K562 (cell line): ENCODE measurements around the gene TMEM120B. TPM values are rescaled to one million over a fixed set of nuclear protein-coding genes. Genes with fewer than 3 reads are reported as not detected.
A peak's percentile ranks its signal among the peaks of the same experiment; 100 is the strongest.

Source experiments
- CBFA2T2 ChIP-seq: fragments of 450-650 bp; conservative IDR thresholded peaks from 2 replicates; pipeline ENCODE4 v1.6.1; 2017; ENCODE audit warnings: mild to moderate bottlenecking
- ERF ChIP-seq: fragments of 450-650 bp; formaldehyde crosslinking; IDR thresholded peaks from 2 replicates; pipeline ENCODE4 v1.4.0; 2020; ENCODE audit warnings: mild to moderate bottlenecking, mixed read lengths
- TFAM ChIP-seq: fragments of 250-450 bp; sonication (Bioruptor Pico); conservative IDR thresholded peaks from 2 replicates; pipeline ENCODE4 v1.5.0; 2021; ENCODE audit warnings: mild to moderate bottlenecking, moderate library complexity
- TOE1 ChIP-seq, 2 experiments: fragments of 450-650 bp in 1 of 2; sonication (generic) in 1 of 2; formaldehyde crosslinking in 1 of 2; IDR thresholded peaks; 2 replicates each; pipeline versions ENCODE4 v1.7.1 to v1.8.0; 2016 to 2022; ENCODE audit warnings: borderline replicate concordance in 2 of 2, mild to moderate bottlenecking in 2 of 2, antibody characterized with exemption in 1 of 2, inconsistent platforms in 1 of 2, low read depth in 1 of 2, missing genetic modification reagents in 1 of 2, moderate library complexity in 1 of 2
- ZNF316 ChIP-seq: fragments of 450-650 bp; IDR thresholded peaks from 2 replicates; pipeline ENCODE4 v1.6.1; 2016
- polyA plus RNA-seq, 8 experiments: library from polyadenylated mRNA; depleted of rRNA in 4 of 8; stranded (reverse) in 5 of 8; unstranded in 3 of 8; fragments of >200 nt; fragmentation: Nextera tagmentation in 2 of 8; fragmentation: Illumina TruSeq in 1 of 8; extraction: Ambion mirVana in 2 of 8; extraction: Trizol in 1 of 8; gene quantifications; 2 replicates each; pipeline versions ENCODE4 v1.2.1 to v1.2.3, GENCODE V29; 2011 to 2014; ENCODE audit warnings: inconsistent platforms in 1 of 8, missing spikeins in 1 of 8
- total RNA-seq, 7 experiments: library from RNA; depleted of rRNA in 6 of 7; stranded (reverse); fragments of >200 nt in 6 of 7; fragmentation: Illumina TruSeq in 2 of 7; extraction: Trizol in 2 of 7; gene quantifications; 2 replicates each; pipeline versions ENCODE4 v1.2.1 to v1.2.3, GENCODE V29; 2011 to 2021; ENCODE audit warnings: low replicate concordance in 1 of 7
- TF ChIP-seq, protein P1 (sequence below): sonication (generic); formaldehyde crosslinking; IDR thresholded peaks from 2 replicates; pipeline ENCODE4 v1.8.0; 2022; ENCODE audit warnings: missing genetic modification reagents, mild to moderate bottlenecking, moderate library complexity, borderline replicate concordance
- TF ChIP-seq, protein P2 (sequence below), 3 experiments: fragments of 200-800 bp in 1 of 3; sonication (Bioruptor generic) in 1 of 3; sonication (generic) in 1 of 3; formaldehyde crosslinking in 1 of 3; IDR thresholded peaks; 2 replicates each; pipeline versions ENCODE4 v1.6.1 to v1.8.0; 2016 to 2022; ENCODE audit warnings: mild to moderate bottlenecking in 2 of 3, missing compliant biosample characterization in 2 of 3, missing genetic modification characterization in 2 of 3, missing genetic modification reagents in 1 of 3
- TF ChIP-seq, protein P3 (sequence below): sonication (generic); formaldehyde crosslinking; IDR thresholded peaks from 2 replicates; pipeline ENCODE4 v1.8.0; 2022; ENCODE audit warnings: missing genetic modification reagents, mild to moderate bottlenecking, borderline replicate concordance

TMEM120B gene
- total and polyA plus RNA-seq, 9 of the 15 experiments (the other 6 are each of a cell fraction or from before 2014, with no cell fraction given), result 1.7 to 18.6 (median 7.4) TPM

DNA sequence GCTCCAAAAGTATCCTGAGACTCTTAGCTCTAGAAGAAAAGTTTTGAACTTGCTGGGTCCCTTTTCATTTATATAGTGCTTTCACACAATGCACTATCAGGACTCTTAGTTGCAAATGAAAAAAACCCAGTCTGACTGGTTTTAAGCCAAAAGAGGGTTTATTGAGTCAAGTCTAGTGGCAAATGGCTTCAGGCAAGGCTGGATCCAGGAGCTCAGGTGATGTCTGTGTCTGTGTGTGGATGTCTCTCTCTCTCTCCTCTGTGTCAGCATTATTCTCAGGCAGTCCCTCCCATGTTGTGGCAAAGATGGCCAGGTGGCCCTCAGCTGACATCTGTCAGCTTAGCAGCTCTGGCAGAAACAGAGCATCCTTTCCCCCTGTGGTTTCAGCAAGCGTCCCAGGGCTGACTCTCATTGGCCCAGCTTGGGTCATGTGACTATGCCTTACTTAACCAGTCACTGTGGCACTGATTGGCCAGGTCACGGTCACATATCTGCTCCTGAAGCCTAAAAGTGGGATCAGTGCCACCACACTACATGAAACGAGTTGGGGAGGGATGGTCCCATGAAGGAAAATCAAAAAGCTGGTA, 6.2 kb downstream of the TMEM120B start (continued):
- TF ChIP-seq, protein P1, sequence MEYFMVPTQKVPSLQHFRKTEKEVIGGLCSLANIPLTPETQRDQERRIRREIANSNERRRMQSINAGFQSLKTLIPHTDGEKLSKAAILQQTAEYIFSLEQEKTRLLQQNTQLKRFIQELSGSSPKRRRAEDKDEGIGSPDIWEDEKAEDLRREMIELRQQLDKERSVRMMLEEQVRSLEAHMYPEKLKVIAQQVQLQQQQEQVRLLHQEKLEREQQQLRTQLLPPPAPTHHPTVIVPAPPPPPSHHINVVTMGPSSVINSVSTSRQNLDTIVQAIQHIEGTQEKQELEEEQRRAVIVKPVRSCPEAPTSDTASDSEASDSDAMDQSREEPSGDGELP (CRISPR knock-in tag), result peak; percentile 35; the same call in 1 of the 2 replicates
- TF ChIP-seq, protein P2, sequence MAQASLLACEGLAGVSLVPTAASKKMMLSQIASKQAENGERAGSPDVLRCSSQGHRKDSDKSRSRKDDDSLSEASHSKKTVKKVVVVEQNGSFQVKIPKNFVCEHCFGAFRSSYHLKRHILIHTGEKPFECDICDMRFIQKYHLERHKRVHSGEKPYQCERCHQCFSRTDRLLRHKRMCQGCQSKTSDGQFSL (CRISPR knock-in tag; IDR thresholded peaks at IDR 0.05), result no peak
- TF ChIP-seq, protein P2 (tag; IDR thresholded peaks at IDR 0.05), result no peak
- no peak for TF ChIP-seq TFAM (CRISPR knock-in tag)
- TF ChIP-seq, protein P3, sequence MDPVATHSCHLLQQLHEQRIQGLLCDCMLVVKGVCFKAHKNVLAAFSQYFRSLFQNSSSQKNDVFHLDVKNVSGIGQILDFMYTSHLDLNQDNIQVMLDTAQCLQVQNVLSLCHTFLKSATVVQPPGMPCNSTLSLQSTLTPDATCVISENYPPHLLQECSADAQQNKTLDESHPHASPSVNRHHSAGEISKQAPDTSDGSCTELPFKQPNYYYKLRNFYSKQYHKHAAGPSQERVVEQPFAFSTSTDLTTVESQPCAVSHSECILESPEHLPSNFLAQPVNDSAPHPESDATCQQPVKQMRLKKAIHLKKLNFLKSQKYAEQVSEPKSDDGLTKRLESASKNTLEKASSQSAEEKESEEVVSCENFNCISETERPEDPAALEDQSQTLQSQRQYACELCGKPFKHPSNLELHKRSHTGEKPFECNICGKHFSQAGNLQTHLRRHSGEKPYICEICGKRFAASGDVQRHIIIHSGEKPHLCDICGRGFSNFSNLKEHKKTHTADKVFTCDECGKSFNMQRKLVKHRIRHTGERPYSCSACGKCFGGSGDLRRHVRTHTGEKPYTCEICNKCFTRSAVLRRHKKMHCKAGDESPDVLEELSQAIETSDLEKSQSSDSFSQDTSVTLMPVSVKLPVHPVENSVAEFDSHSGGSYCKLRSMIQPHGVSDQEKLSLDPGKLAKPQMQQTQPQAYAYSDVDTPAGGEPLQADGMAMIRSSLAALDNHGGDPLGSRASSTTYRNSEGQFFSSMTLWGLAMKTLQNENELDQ (CRISPR knock-in tag), result no peak
- peak; percentile 38; the same call in 1 of the 2 replicates for TF ChIP-seq ZNF316
- peak; percentile 37 for TF ChIP-seq CBFA2T2
- no peak for TF ChIP-seq ERF (CRISPR knock-in tag)
- peak; percentile 78; the same call in 1 of the 2 replicates for TF ChIP-seq TOE1 (IDR thresholded peaks at IDR 0.05; ENCODE audit: borderline replicate concordance)
- no peak for TF ChIP-seq TOE1 (CRISPR knock-in tag; IDR thresholded peaks at IDR 0.05; ENCODE audit: borderline replicate concordance, low read depth)
